Skeletal muscle satellite cell (primary cell): ENCODE data around the gene USP17L5. TPM values are rescaled to one million over a fixed set of nuclear protein-coding genes. Genes with fewer than 3 reads are reported as not detected.
"Not testable (repeated sequence)": the region's sequence is repeated elsewhere in the genome, so short reads cannot be mapped to it uniquely, and the experiment has no call there.

Source experiments
- H3K27me3 ChIP-seq: 2 replicates; pipeline ENCODE4 v1.7.0; 2013; ENCODE audit warnings: low read length; ENCODE audit not compliant: control insufficient read depth, insufficient read depth
- H3K36me3 ChIP-seq: 2 replicates; pipeline ENCODE4 v1.7.0; 2013; ENCODE audit warnings: mild to moderate bottlenecking, control low read depth, low read length; ENCODE audit not compliant: insufficient read depth
- H3K4me1 ChIP-seq: 2 replicates; pipeline ENCODE4 v1.7.0; 2013; ENCODE audit warnings: low read length; ENCODE audit not compliant: control insufficient read depth, insufficient read depth
- H3K4me2 ChIP-seq: 2 replicates; pipeline ENCODE4 v1.7.0; 2013; ENCODE audit warnings: mild to moderate bottlenecking, low read length
- H3K4me3 ChIP-seq: 2 replicates; pipeline ENCODE4 v1.7.0; 2013; ENCODE audit warnings: low read length
- H3K9ac ChIP-seq: 2 replicates; pipeline ENCODE4 v1.7.0; 2013; ENCODE audit warnings: mild to moderate bottlenecking, low read depth, low read length, moderate library complexity
- H3K9me3 ChIP-seq: replicated peaks from 2 replicates; pipeline ENCODE4 v1.7.0; 2013; ENCODE audit warnings: mild to moderate bottlenecking, control low read depth, low read length
- total RNA-seq: library from RNA; depleted of rRNA; stranded (reverse); fragments of >200 nt; gene quantifications from 2 replicates; pipeline ENCODE4 v1.2.3, GENCODE V29; 2012; rRNA removed

The USP17L5 gene
- total RNA-seq = not detected in 2 replicates

GRCh38 chr4:9339103-9339502 is at the start of gene USP17L5:
Gene USP17L5, plus strand, starts transcription at chr4:9339403. Its CDS starts 0 bp downstream, at chr4:9339403.
- H3K9me3 ChIP-seq, H3K4me1 ChIP-seq: not testable (repeated sequence)

GRCh38 chr4:9324191-9324590 is 15.0 kb upstream of the USP17L5 start:
- not testable (repeated sequence) for H3K9ac ChIP-seq, H3K36me3 ChIP-seq, H3K9me3 ChIP-seq, H3K27me3 ChIP-seq, H3K4me3 ChIP-seq, H3K4me2 ChIP-seq, H3K4me1 ChIP-seq

More at GRCh38 chr4:9339103-9339502, at the start of gene USP17L5:
- H3K9ac ChIP-seq, H3K4me2 ChIP-seq, H3K27me3 ChIP-seq, H3K36me3 ChIP-seq, H3K4me3 ChIP-seq: not testable (repeated sequence)

GRCh38 chr4:9324865-9325264 is 14.3 kb upstream of the USP17L5 start, which contains the start of gene USP17L24:
Gene USP17L24, plus strand, starts transcription at chr4:9325165. Its CDS starts 0 bp downstream, at chr4:9325165.
- H3K27me3 ChIP-seq, H3K4me3 ChIP-seq, H3K9ac ChIP-seq, H3K36me3 ChIP-seq, H3K4me2 ChIP-seq, H3K9me3 ChIP-seq, H3K4me1 ChIP-seq: not testable (repeated sequence)

- H3K4me1 ChIP-seq, H3K4me3 ChIP-seq, H3K27me3 ChIP-seq, H3K4me2 ChIP-seq, H3K36me3 ChIP-seq, H3K9ac ChIP-seq, H3K9me3 ChIP-seq: not testable (repeated sequence)
Measured at GRCh38 chr4:9329611-9330010, 9.6 kb upstream of the USP17L5 start, which contains the start of gene USP17L25. Gene USP17L25, plus strand, starts transcription at chr4:9329911. Its CDS starts 0 bp downstream, at chr4:9329911.

GRCh38 chr4:9334358-9334757 is 4.8 kb upstream of the USP17L5 start, which contains the start of gene USP17L26:
Gene USP17L26, plus strand, starts transcription at chr4:9334658. Its CDS starts 0 bp downstream, at chr4:9334658.
- not testable (repeated sequence) for H3K9me3 ChIP-seq, H3K9ac ChIP-seq, H3K27me3 ChIP-seq, H3K4me1 ChIP-seq, H3K36me3 ChIP-seq, H3K4me3 ChIP-seq, H3K4me2 ChIP-seq

- not testable (repeated sequence) for H3K4me3 ChIP-seq, H3K9ac ChIP-seq, H3K9me3 ChIP-seq, H3K4me2 ChIP-seq, H3K36me3 ChIP-seq, H3K4me1 ChIP-seq, H3K27me3 ChIP-seq
Measured at GRCh38 chr4:9343848-9344247, 4.6 kb downstream of the USP17L5 start, which contains the start of gene USP17L27. Gene USP17L27, plus strand, starts transcription at chr4:9344148. Its CDS starts 0 bp downstream, at chr4:9344148.

GRCh38 chr4:9348593-9348992 is 9.4 kb downstream of the USP17L5 start, which contains the start of gene USP17L28:
Gene USP17L28, plus strand, starts transcription at chr4:9348893. Its CDS starts 0 bp downstream, at chr4:9348893.
- H3K4me2 ChIP-seq, H3K4me1 ChIP-seq, H3K4me3 ChIP-seq, H3K36me3 ChIP-seq, H3K9me3 ChIP-seq, H3K9ac ChIP-seq, H3K27me3 ChIP-seq: not testable (repeated sequence)

- H3K4me2 ChIP-seq, H3K4me1 ChIP-seq, H3K9me3 ChIP-seq, H3K9ac ChIP-seq, H3K36me3 ChIP-seq, H3K27me3 ChIP-seq, H3K4me3 ChIP-seq: not testable (repeated sequence)
Measured at GRCh38 chr4:9350866-9351265, 11.7 kb downstream of the USP17L5 start.

GRCh38 chr4:9353338-9353737 is 14.1 kb downstream of the USP17L5 start, which contains the start of gene USP17L29:
Gene USP17L29, plus strand, starts transcription at chr4:9353638. Its CDS starts 0 bp downstream, at chr4:9353638.
- not testable (repeated sequence) for H3K4me2 ChIP-seq, H3K4me3 ChIP-seq, H3K4me1 ChIP-seq, H3K9ac ChIP-seq, H3K27me3 ChIP-seq, H3K36me3 ChIP-seq, H3K9me3 ChIP-seq

GRCh38 chr4:9362829-9363228 is 23.6 kb downstream of the USP17L5 start, which contains the start of gene USP17L30:
Gene USP17L30, plus strand, starts transcription at chr4:9363129. Its CDS starts 0 bp downstream, at chr4:9363129.
- H3K4me3 ChIP-seq = not testable (repeated sequence)

GRCh38 chr4:9379881-9380280 is 40.7 kb downstream of the USP17L5 start:
- not testable (repeated sequence) for H3K9ac ChIP-seq, H3K27me3 ChIP-seq, H3K36me3 ChIP-seq, H3K4me2 ChIP-seq, H3K4me1 ChIP-seq, H3K9me3 ChIP-seq, H3K4me3 ChIP-seq

More at GRCh38 chr4:9362829-9363228, 23.6 kb downstream of the USP17L5 start, which contains the start of gene USP17L30:
- not testable (repeated sequence) for H3K4me1 ChIP-seq, H3K9ac ChIP-seq, H3K27me3 ChIP-seq, H3K4me2 ChIP-seq, H3K9me3 ChIP-seq, H3K36me3 ChIP-seq

GRCh38 chr4:9381012-9381534 is 41.9 kb downstream of the USP17L5 start:
- H3K4me1 ChIP-seq, H3K36me3 ChIP-seq, H3K9ac ChIP-seq, H3K9me3 ChIP-seq, H3K27me3 ChIP-seq: not testable (repeated sequence)
- H3K4me3 ChIP-seq = peak overlapping the region; percentile 58
- peak overlapping the region; percentile 76 for H3K4me2 ChIP-seq
